ENCODE results near the gene CETP. TPM values are rescaled to one million over a fixed set of nuclear protein-coding genes. Genes with fewer than 3 reads are reported as not detected.
"Not testable (repeated sequence)": the region's sequence is repeated elsewhere in the genome, so short reads cannot be mapped to it uniquely, and the experiment has no call there.

The CETP gene
- total RNA-seq, 1 donor from 2014 or later = 0.62 TPM

- DNase-seq = not testable (repeated sequence)
These were observed 27.1 kb upstream of the CETP start for GRCh38 chr16:56934599-56935145.

- no peak for DNase-seq
These were observed 26.5 kb upstream of the CETP start for GRCh38 chr16:56935201-56935600.

GRCh38 chr16:56936491-56936890 lies 25.3 kb upstream of the CETP start:
- DNase-seq = no peak

GRCh38 chr16:56936950-56937349 lies 24.8 kb upstream of the CETP start:
- DNase-seq = no peak

GRCh38 chr16:56938664-56939513 lies 22.9 kb upstream of the CETP start:
- DNase-seq = no peak

GRCh38 chr16:56939801-56940200 lies 21.9 kb upstream of the CETP start:
- DNase-seq = no peak

GRCh38 chr16:56941092-56941491 lies 20.7 kb upstream of the CETP start:
- no peak for DNase-seq

GRCh38 chr16:56941856-56942331 lies 19.9 kb upstream of the CETP start:
- DNase-seq = no peak

- no peak for DNase-seq
These were observed 17.9 kb upstream of the CETP start for GRCh38 chr16:56943761-56944375.

- no peak for DNase-seq
These were observed 16.6 kb upstream of the CETP start for GRCh38 chr16:56944954-56945839.

GRCh38 chr16:56945847-56946527 lies 15.8 kb upstream of the CETP start:
- DNase-seq = no peak

- no peak for DNase-seq
These were observed 14.8 kb upstream of the CETP start for GRCh38 chr16:56946767-56947603.

GRCh38 chr16:56947604-56947995 lies 14.2 kb upstream of the CETP start:
- DNase-seq = no peak

GRCh38 chr16:56948234-56948633 lies 13.5 kb upstream of the CETP start:
- no peak for DNase-seq

- no peak for DNase-seq
These were observed 11.7 kb upstream of the CETP start for GRCh38 chr16:56950051-56950450.

GRCh38 chr16:56950455-56950854 lies 11.3 kb upstream of the CETP start:
- no peak for DNase-seq

- no peak for DNase-seq
These were observed 10.6 kb upstream of the CETP start for GRCh38 chr16:56950881-56951771.

GRCh38 chr16:56953006-56953405 lies 8.7 kb upstream of the CETP start:
- DNase-seq = no peak

GRCh38 chr16:56956076-56956475 lies 5.7 kb upstream of the CETP start:
- DNase-seq = no peak

- DNase-seq = no peak
These were observed 5.0 kb upstream of the CETP start for GRCh38 chr16:56956756-56957155.

Measured in occipital lobe (tissue), 2 donors.